Measurements from ENCODE around the gene KLF2. TPM values are rescaled to one million over a fixed set of nuclear protein-coding genes. Genes with fewer than 3 reads are reported as not detected.

KLF2 gene
- total RNA-seq, 1 experiment from 2014 or later = 0.22 TPM

- DNase-seq = no peak
- no peaks in the 10 kb centered on the region for H4K20me1 ChIP-seq (ENCODE audit: insufficient read depth, low read depth, low read length)
- H3K9me2 ChIP-seq (replicated peaks; ENCODE audit: insufficient read depth, low read length) = no peaks in the 10 kb centered on the region
- no peaks in the 10 kb centered on the region for H3K27me3 ChIP-seq (ENCODE audit: low read length)
- H3K36me3 ChIP-seq (ENCODE audit: insufficient read depth, low read length) = no peaks in the 10 kb centered on the region
- H3K4me1 ChIP-seq (ENCODE audit: low read length) = no peaks in the 10 kb centered on the region
- H3K27ac ChIP-seq (ENCODE audit: low read length) = no peak overlapping the region
- H2AFZ ChIP-seq (ENCODE audit: low read length) = no peak overlapping the region
- no peaks in the 10 kb centered on the region for H3K79me2 ChIP-seq (ENCODE audit: low read length)
- no peak overlapping the region for H3K9ac ChIP-seq (ENCODE audit: low read length)
- no peaks in the 10 kb centered on the region for H3K9me3 ChIP-seq (ENCODE audit: low read length)
- no peak overlapping the region for H3K4me2 ChIP-seq (ENCODE audit: low read depth, low read length, poor library complexity, severe bottlenecking)
- H3K4me3 ChIP-seq (ENCODE audit: low read length) = no peak overlapping the region
These were observed 36.1 kb upstream of the KLF2 start for GRCh38 chr19:16288544-16288943.

GRCh38 chr19:16289594-16289993 is 35.0 kb upstream of the KLF2 start:
- Histone ChIP-seq H3K4me3 (ENCODE audit: low read length) (no peak overlapping the region), H4K20me1 (ENCODE audit: insufficient read depth, low read depth, low read length) (no peaks in the 10 kb centered on the region), H3K9me2 (replicated peaks; ENCODE audit: insufficient read depth, low read length) (no peaks in the 10 kb centered on the region), H3K4me1 (ENCODE audit: low read length) (no peaks in the 10 kb centered on the region), H3K36me3 (ENCODE audit: insufficient read depth, low read length) (no peaks in the 10 kb centered on the region), H3K27me3 (ENCODE audit: low read length) (no peaks in the 10 kb centered on the region), H3K27ac (ENCODE audit: low read length) (no peak overlapping the region), H2AFZ (ENCODE audit: low read length) (no peak overlapping the region), H3K4me2 (ENCODE audit: low read depth, low read length, poor library complexity, severe bottlenecking) (no peak overlapping the region), H3K79me2 (ENCODE audit: low read length) (no peaks in the 10 kb centered on the region), H3K9me3 (ENCODE audit: low read length) (no peaks in the 10 kb centered on the region), H3K9ac (ENCODE audit: low read length) (no peak overlapping the region)
- no peak for DNase-seq

- no peaks in the 10 kb centered on the region for H3K4me1 ChIP-seq (ENCODE audit: low read length)
- H3K9me3 ChIP-seq (ENCODE audit: low read length) = no peaks in the 10 kb centered on the region
- H2AFZ ChIP-seq (ENCODE audit: low read length) = no peak overlapping the region
- H3K27ac ChIP-seq (ENCODE audit: low read length) = no peak overlapping the region
- no peak overlapping the region for H3K4me2 ChIP-seq (ENCODE audit: low read depth, low read length, poor library complexity, severe bottlenecking)
- H3K9me2 ChIP-seq (replicated peaks; ENCODE audit: insufficient read depth, low read length) = no peaks in the 10 kb centered on the region
- no peak overlapping the region for H3K4me3 ChIP-seq (ENCODE audit: low read length)
- H4K20me1 ChIP-seq (ENCODE audit: insufficient read depth, low read depth, low read length) = no peaks in the 10 kb centered on the region
- H3K79me2 ChIP-seq (ENCODE audit: low read length) = no peaks in the 10 kb centered on the region
- no peak for DNase-seq
- no peaks in the 10 kb centered on the region for H3K27me3 ChIP-seq (ENCODE audit: low read length)
- no peaks in the 10 kb centered on the region for H3K36me3 ChIP-seq (ENCODE audit: insufficient read depth, low read length)
- H3K9ac ChIP-seq (ENCODE audit: low read length) = no peak overlapping the region
These were observed 33.9 kb upstream of the KLF2 start for GRCh38 chr19:16290692-16291091.

GRCh38 chr19:16293118-16294091 is 31.2 kb upstream of the KLF2 start:
- Histone ChIP-seq H3K4me3 (ENCODE audit: low read length) (no peak overlapping the region), H3K9ac (ENCODE audit: low read length) (no peak overlapping the region), H3K36me3 (ENCODE audit: insufficient read depth, low read length) (no peaks in the 10 kb centered on the region), H4K20me1 (ENCODE audit: insufficient read depth, low read depth, low read length) (no peaks in the 10 kb centered on the region), H3K4me2 (ENCODE audit: low read depth, low read length, poor library complexity, severe bottlenecking) (no peak overlapping the region), H3K79me2 (ENCODE audit: low read length) (no peaks in the 10 kb centered on the region), H3K9me2 (replicated peaks; ENCODE audit: insufficient read depth, low read length) (no peaks in the 10 kb centered on the region), H3K27ac (ENCODE audit: low read length) (no peak overlapping the region), H3K27me3 (ENCODE audit: low read length) (no peaks in the 10 kb centered on the region), H2AFZ (ENCODE audit: low read length) (no peak overlapping the region), H3K9me3 (ENCODE audit: low read length) (no peaks in the 10 kb centered on the region), H3K4me1 (ENCODE audit: low read length) (no peaks in the 10 kb centered on the region)
- DNase-seq = no peak

- Histone ChIP-seq H4K20me1 (ENCODE audit: insufficient read depth, low read depth, low read length) (no peaks in the 10 kb centered on the region), H3K4me3 (ENCODE audit: low read length) (no peak overlapping the region)
These were observed 29.6 kb upstream of the KLF2 start for GRCh38 chr19:16295057-16295456.

GRCh38 chr19:16296713-16297112 is 27.9 kb upstream of the KLF2 start:
- Histone ChIP-seq H3K4me1 (ENCODE audit: low read length) (peaks cover 9% of the 10 kb centered on the region), H3K9ac (ENCODE audit: low read length) (no peak overlapping the region), H3K79me2 (ENCODE audit: low read length) (no peaks in the 10 kb centered on the region), H3K27me3 (ENCODE audit: low read length) (no peaks in the 10 kb centered on the region), H2AFZ (ENCODE audit: low read length) (no peak overlapping the region), H3K9me3 (ENCODE audit: low read length) (no peaks in the 10 kb centered on the region), H3K4me3 (ENCODE audit: low read length) (no peak overlapping the region), H3K9me2 (replicated peaks; ENCODE audit: insufficient read depth, low read length) (no peaks in the 10 kb centered on the region), H4K20me1 (ENCODE audit: insufficient read depth, low read depth, low read length) (no peaks in the 10 kb centered on the region), H3K27ac (ENCODE audit: low read length) (no peak overlapping the region), H3K4me2 (ENCODE audit: low read depth, low read length, poor library complexity, severe bottlenecking) (no peak overlapping the region), H3K36me3 (ENCODE audit: insufficient read depth, low read length) (no peaks in the 10 kb centered on the region)
- no peak for DNase-seq

More at GRCh38 chr19:16295057-16295456, 29.6 kb upstream of the KLF2 start:
- Histone ChIP-seq H3K36me3 (ENCODE audit: insufficient read depth, low read length) (no peaks in the 10 kb centered on the region), H2AFZ (ENCODE audit: low read length) (no peak overlapping the region), H3K4me1 (ENCODE audit: low read length) (no peaks in the 10 kb centered on the region), H3K27ac (ENCODE audit: low read length) (no peak overlapping the region), H3K4me2 (ENCODE audit: low read depth, low read length, poor library complexity, severe bottlenecking) (no peak overlapping the region), H3K79me2 (ENCODE audit: low read length) (no peaks in the 10 kb centered on the region), H3K9ac (ENCODE audit: low read length) (no peak overlapping the region), H3K27me3 (ENCODE audit: low read length) (no peaks in the 10 kb centered on the region), H3K9me2 (replicated peaks; ENCODE audit: insufficient read depth, low read length) (no peaks in the 10 kb centered on the region), H3K9me3 (ENCODE audit: low read length) (no peaks in the 10 kb centered on the region)
- DNase-seq = no peak

GRCh38 chr19:16297575-16298178 is 26.9 kb upstream of the KLF2 start:
- Histone ChIP-seq H3K4me3 (ENCODE audit: low read length) (no peak overlapping the region), H3K27ac (ENCODE audit: low read length) (no peak overlapping the region), H3K9me2 (replicated peaks; ENCODE audit: insufficient read depth, low read length) (no peaks in the 10 kb centered on the region), H4K20me1 (ENCODE audit: insufficient read depth, low read depth, low read length) (no peaks in the 10 kb centered on the region), H3K4me2 (ENCODE audit: low read depth, low read length, poor library complexity, severe bottlenecking) (no peak overlapping the region), H3K79me2 (ENCODE audit: low read length) (no peaks in the 10 kb centered on the region), H3K36me3 (ENCODE audit: insufficient read depth, low read length) (no peaks in the 10 kb centered on the region), H3K27me3 (ENCODE audit: low read length) (no peaks in the 10 kb centered on the region), H3K9me3 (ENCODE audit: low read length) (no peaks in the 10 kb centered on the region), H3K9ac (ENCODE audit: low read length) (no peak overlapping the region), H3K4me1 (ENCODE audit: low read length) (peaks cover 19% of the 10 kb centered on the region), H2AFZ (ENCODE audit: low read length) (no peak overlapping the region)
- DNase-seq = no peak

GRCh38 chr19:16298334-16298733 is 26.3 kb upstream of the KLF2 start:
- H3K9ac ChIP-seq (ENCODE audit: low read length) = no peak overlapping the region
- no peak overlapping the region for H3K4me3 ChIP-seq (ENCODE audit: low read length)
- no peaks in the 10 kb centered on the region for H4K20me1 ChIP-seq (ENCODE audit: insufficient read depth, low read depth, low read length)
- H3K36me3 ChIP-seq (ENCODE audit: insufficient read depth, low read length) = no peaks in the 10 kb centered on the region
- H3K9me3 ChIP-seq (ENCODE audit: low read length) = no peaks in the 10 kb centered on the region
- H3K9me2 ChIP-seq (replicated peaks; ENCODE audit: insufficient read depth, low read length) = no peaks in the 10 kb centered on the region
- no peak for DNase-seq
- H3K4me1 ChIP-seq (ENCODE audit: low read length) = peaks cover 24% of the 10 kb centered on the region
- no peak overlapping the region for H3K27ac ChIP-seq (ENCODE audit: low read length)
- H3K4me2 ChIP-seq (ENCODE audit: low read depth, low read length, poor library complexity, severe bottlenecking) = no peak overlapping the region
- no peaks in the 10 kb centered on the region for H3K27me3 ChIP-seq (ENCODE audit: low read length)
- no peak overlapping the region for H2AFZ ChIP-seq (ENCODE audit: low read length)
- H3K79me2 ChIP-seq (ENCODE audit: low read length) = no peaks in the 10 kb centered on the region
